Naive thymus-derived CD4-positive, alpha-beta T cell (primary cell): ENCODE data around the gene BEND3. TPM values are rescaled to one million over a fixed set of nuclear protein-coding genes. Genes with fewer than 3 reads are reported as not detected.
"Not testable (repeated sequence)": the region's sequence is repeated elsewhere in the genome, so short reads cannot be mapped to it uniquely, and the experiment has no call there.

Source experiments
- ATAC-seq: fragments of 150-1000 bp; cut with Tn5 transposase; 2 replicates; pipeline ENCODE4 v1.10.0; 2021; ENCODE audit warnings: mild to moderate bottlenecking, moderate library complexity
- CTCF ChIA-PET: fragments of 350-600 bp; sonication (Branson Sonifier 250); formaldehyde crosslinking; loops from one replicate; lab custom pipeline; 2021; ENCODE audit warnings: antibody characterized with exemption; lab: Charles Lee
- POLR2A ChIA-PET: fragments of 350-600 bp; sonication (Branson Sonifier 250); formaldehyde crosslinking; loops from one replicate; lab custom pipeline; 2021; ENCODE audit warnings: antibody characterized with exemption, inconsistent platforms; lab: Charles Lee
- DNase-seq, 9 donors: peaks; one replicate each; pipeline versions ENCODE4 v3.0.0 to v3.0.0-alpha.2; 2020 to 2022; ENCODE audit warnings: mixed read lengths in 1 of 9
- H3K27ac ChIP-seq: one replicate; pipeline ENCODE4 v1.7.0; 2013; ENCODE audit warnings: mild to moderate bottlenecking, low read depth, low read length, moderate library complexity
- H3K27me3 ChIP-seq, 2 donors: one replicate each; pipeline ENCODE4 v1.7.0; 2013; ENCODE audit warnings: low read length in 2 of 2, mild to moderate bottlenecking in 2 of 2, moderate library complexity in 2 of 2; ENCODE audit not compliant: control insufficient read depth in 2 of 2, insufficient read depth in 2 of 2
- H3K36me3 ChIP-seq, 3 experiments: 1 replicate in 2 of 3; 2 replicates in 1 of 3; pipeline ENCODE4 v1.7.0; 2013; ENCODE audit warnings: low read length in 3 of 3, mild to moderate bottlenecking in 3 of 3, moderate library complexity in 1 of 3; ENCODE audit not compliant: insufficient read depth in 3 of 3, control insufficient read depth in 2 of 3
- H3K4me1 ChIP-seq, 2 donors: one replicate each; pipeline ENCODE4 v1.7.0; 2013; ENCODE audit warnings: low read length in 2 of 2, mild to moderate bottlenecking in 2 of 2, moderate library complexity in 1 of 2; ENCODE audit not compliant: control insufficient read depth in 2 of 2, insufficient read depth in 2 of 2
- H3K4me3 ChIP-seq: 2 replicates; pipeline ENCODE4 v1.7.0; 2013; ENCODE audit warnings: mild to moderate bottlenecking, low read length
- H3K9me3 ChIP-seq, 3 experiments: 1 replicate in 2 of 3; 2 replicates in 1 of 3; pipeline ENCODE4 v1.7.0; 2013; ENCODE audit warnings: low read length in 3 of 3; ENCODE audit not compliant: control insufficient read depth in 2 of 3
- H3K27ac Mint-ChIP-seq, 9 donors: one replicate each; pipeline ENCODE4 v1.8.0; 2020 to 2022; ENCODE audit warnings: mixed read lengths in 9 of 9, mild to moderate bottlenecking in 8 of 9, moderate library complexity in 5 of 9, inconsistent platforms in 2 of 9
- H3K27me3 Mint-ChIP-seq, 5 donors: one replicate each; pipeline ENCODE4 v1.8.0; 2021 to 2022; ENCODE audit warnings: mixed read lengths in 5 of 5, mild to moderate bottlenecking in 1 of 5
- H3K36me3 Mint-ChIP-seq, 5 donors: one replicate each; pipeline ENCODE4 v1.8.0; 2020 to 2022; ENCODE audit warnings: mixed read lengths in 5 of 5, mild to moderate bottlenecking in 3 of 5, inconsistent platforms in 1 of 5
- H3K4me1 Mint-ChIP-seq, 7 donors: one replicate each; pipeline ENCODE4 v1.8.0; 2020 to 2022; ENCODE audit warnings: mixed read lengths in 7 of 7, mild to moderate bottlenecking in 3 of 7, inconsistent platforms in 1 of 7
- H3K4me3 Mint-ChIP-seq, 10 donors: one replicate each; pipeline ENCODE4 v1.8.0; 2020 to 2022; ENCODE audit warnings: mild to moderate bottlenecking in 10 of 10, mixed read lengths in 10 of 10, moderate library complexity in 6 of 10, inconsistent platforms in 2 of 10
- H3K9me3 Mint-ChIP-seq, 11 donors: one replicate each; pipeline ENCODE4 v1.8.0; 2020 to 2022; ENCODE audit warnings: mixed read lengths in 11 of 11, mild to moderate bottlenecking in 4 of 11, inconsistent platforms in 1 of 11, moderate library complexity in 1 of 11
- intact Hi-C, 2 donors: fragments of 100-400 bp; cut with micrococcal nuclease; formaldehyde crosslinking; loops; one replicate each; pipeline ENCODE4 v1.15.1; 2023
- polyA plus RNA-seq, 2 donors: library from polyadenylated mRNA; unstranded; fragments of 300-500 nt; fragmentation: Illumina TruSeq; gene quantifications; one replicate each; pipeline ENCODE4 v1.2.3, GENCODE V29; 2021
- total RNA-seq, 6 experiments: library from RNA in 5 of 6; stranded (reverse) in 5 of 6; gene quantifications; 1 replicate in 5 of 6; 2 replicates in 1 of 6; pipeline ENCODE4 v1.2.3 and lab custom pipeline; 2021 to 2026

Gene BEND3
- total and polyA plus RNA-seq, 7 experiments from 2014 or later, result 0.34 to 4.1 (median 1.2) TPM

GRCh38 chr6:107123501-107123900, 8.2 kb upstream of the BEND3 start:
- H3K36me3 Mint-ChIP-seq, result no peaks in the 10 kb centered on the region
- H3K9me3 Mint-ChIP-seq, result no peaks in the 10 kb centered on the region
- ATAC-seq (no peak), DNase-seq (no peak)
- intact Hi-C loops, result no loop called here
- no peak overlapping the region for H3K27ac ChIP-seq
- no peaks in the 10 kb centered on the region for H3K9me3 ChIP-seq
- H3K4me1 ChIP-seq, result no peaks in the 10 kb centered on the region
- H3K27me3 ChIP-seq, result no peaks in the 10 kb centered on the region
- H3K4me3 Mint-ChIP-seq, result no peak overlapping the region
- no peak overlapping the region for H3K4me3 ChIP-seq
- peaks cover 0 to 2% (median 0%) of the 10 kb centered on the region in 7 donors for H3K4me1 Mint-ChIP-seq
- CTCF ChIA-PET, result no interaction called here
- peaks cover 0 to 6% (median 0%) of the 10 kb centered on the region in 5 donors for H3K27me3 Mint-ChIP-seq
- POLR2A ChIA-PET, result no interaction called here
- H3K27ac Mint-ChIP-seq, result no peak overlapping the region
- no peaks in the 10 kb centered on the region for H3K36me3 ChIP-seq

GRCh38 chr6:107122748-107123147, 7.4 kb upstream of the BEND3 start:
- no peaks in the 10 kb centered on the region for H3K9me3 Mint-ChIP-seq
- DNase-seq (no peak), ATAC-seq (no peak)
- no peak overlapping the region for H3K4me3 ChIP-seq
- no peak overlapping the region for H3K27ac ChIP-seq
- ChIA-PET POLR2A (no interaction called here), CTCF (no interaction called here)
- intact Hi-C loops, result no loop called here
- H3K27me3 ChIP-seq, result no peaks in the 10 kb centered on the region
- H3K9me3 ChIP-seq, result no peaks in the 10 kb centered on the region
- H3K27me3 Mint-ChIP-seq, result peaks cover 0 to 5% (median 0%) of the 10 kb centered on the region in 5 donors
- no peaks in the 10 kb centered on the region for H3K36me3 Mint-ChIP-seq
- no peaks in the 10 kb centered on the region for H3K36me3 ChIP-seq
- peaks cover 0 to 2% (median 0%) of the 10 kb centered on the region in 7 donors for H3K4me1 Mint-ChIP-seq
- H3K4me1 ChIP-seq, result no peaks in the 10 kb centered on the region
- no peak overlapping the region for H3K4me3 Mint-ChIP-seq
- H3K27ac Mint-ChIP-seq, result no peak overlapping the region

GRCh38 chr6:107121964-107122495, 6.7 kb upstream of the BEND3 start:
- Histone ChIP-seq H3K9me3 (no peaks in the 10 kb centered on the region), H3K36me3 (no peaks in the 10 kb centered on the region), H3K27ac (no peak overlapping the region), H3K4me1 (no peaks in the 10 kb centered on the region), H3K27me3 (no peaks in the 10 kb centered on the region), H3K4me3 (no peak overlapping the region)
- Mint-ChIP-seq H3K27ac (no peak overlapping the region), H3K9me3 (no peaks in the 10 kb centered on the region), H3K4me3 (no peak overlapping the region), H3K4me1 (peaks cover 0 to 2% (median 0%) of the 10 kb centered on the region in 7 donors), H3K27me3 (peaks cover 0 to 9% (median 1%) of the 10 kb centered on the region in 5 donors), H3K36me3 (no peaks in the 10 kb centered on the region)
- POLR2A ChIA-PET, result no interaction called here
- CTCF ChIA-PET, result no interaction called here
- DNase-seq (no peak), ATAC-seq (no peak)
- intact Hi-C loops, result no loop called here

GRCh38 chr6:107121266-107121665, 6.0 kb upstream of the BEND3 start:
- Mint-ChIP-seq H3K9me3 (no peaks in the 10 kb centered on the region), H3K4me3 (no peak overlapping the region), H3K36me3 (no peaks in the 10 kb centered on the region), H3K27me3 (peaks cover 0 to 17% (median 7%) of the 10 kb centered on the region in 5 donors), H3K27ac (no peak overlapping the region), H3K4me1 (peaks cover 3 to 8% (median 7%) of the 10 kb centered on the region in 7 donors)
- intact Hi-C loops, result no loop called here
- H3K4me1 ChIP-seq, result peaks cover 2 to 4% of the 10 kb centered on the region in 2 donors
- ATAC-seq (no peak), DNase-seq (no peak)
- H3K27ac ChIP-seq, result no peak overlapping the region
- H3K27me3 ChIP-seq, result no peaks in the 10 kb centered on the region
- POLR2A ChIA-PET, result no interaction called here
- H3K36me3 ChIP-seq, result no peaks in the 10 kb centered on the region
- no peak overlapping the region for H3K4me3 ChIP-seq
- CTCF ChIA-PET, result no interaction called here
- H3K9me3 ChIP-seq, result no peaks in the 10 kb centered on the region

GRCh38 chr6:107120404-107120803, 5.1 kb upstream of the BEND3 start:
- intact Hi-C loops, result no loop called here
- ChIA-PET CTCF (interaction anchor here (0.9 kb wide), 1 partner anchor 46 kb away, joined by 3 read pairs; no protein-coding TSS in a partner anchor), POLR2A (interaction anchor here (0.5 kb wide), 1 partner anchor 59 kb away, joined by 3 read pairs; no protein-coding TSS in a partner anchor)
- Histone ChIP-seq H3K9me3 (no peaks in the 10 kb centered on the region), H3K4me1 (peaks cover 7 to 10% of the 10 kb centered on the region in 2 donors), H3K4me3 (no peak overlapping the region), H3K27ac (no peak overlapping the region), H3K27me3 (no peaks in the 10 kb centered on the region), H3K36me3 (no peaks in the 10 kb centered on the region)
- no peak overlapping the region for H3K27ac Mint-ChIP-seq
- no peaks in the 10 kb centered on the region for H3K9me3 Mint-ChIP-seq
- H3K4me3 Mint-ChIP-seq, result no peak overlapping the region
- H3K36me3 Mint-ChIP-seq, result no peaks in the 10 kb centered on the region
- H3K27me3 Mint-ChIP-seq, result peaks cover 0 to 22% (median 7%) of the 10 kb centered on the region in 5 donors
- DNase-seq (no peak), ATAC-seq (no peak)
- H3K4me1 Mint-ChIP-seq, result peaks cover 6 to 13% (median 10%) of the 10 kb centered on the region in 7 donors

- Histone ChIP-seq H3K4me3 (no peak overlapping the region), H3K4me1 (peaks cover 9 to 10% of the 10 kb centered on the region in 2 donors), H3K27me3 (no peaks in the 10 kb centered on the region), H3K27ac (no peak overlapping the region), H3K9me3 (no peaks in the 10 kb centered on the region), H3K36me3 (no peaks in the 10 kb centered on the region)
- Mint-ChIP-seq H3K27me3 (peaks cover 0 to 22% (median 7%) of the 10 kb centered on the region in 5 donors), H3K36me3 (no peaks in the 10 kb centered on the region), H3K9me3 (peaks cover 0 to under 1% (median 0%) of the 10 kb centered on the region in 11 donors), H3K4me1 (peaks cover 5 to 14% (median 11%) of the 10 kb centered on the region in 7 donors), H3K27ac (no peak overlapping the region), H3K4me3 (no peak overlapping the region)
- DNase-seq (no peak), ATAC-seq (no peak)
- ChIA-PET POLR2A (no interaction called here), CTCF (no interaction called here)
- intact Hi-C loops, result loop anchor here (10.0 kb wide), 6 partner anchors 594 to 1146 kb away; partner anchors contain the start of genes ATG5 (in 1 of the 2) and SNX3 (in 1 of the 2)
These were observed 3.7 kb upstream of the BEND3 start for GRCh38 chr6:107118976-107119375.

GRCh38 chr6:107118540-107118939, 3.2 kb upstream of the BEND3 start:
- ATAC-seq, H3K4me3 ChIP-seq, H3K4me3 Mint-ChIP-seq, H3K27ac Mint-ChIP-seq, H3K27me3 ChIP-seq, POLR2A ChIA-PET, H3K9me3 ChIP-seq, H3K9me3 Mint-ChIP-seq, DNase-seq, H3K36me3 ChIP-seq, H3K36me3 Mint-ChIP-seq, H3K27ac ChIP-seq: not testable (repeated sequence)
- H3K27me3 Mint-ChIP-seq, result peaks cover 0 to 22% (median 7%) of the 10 kb centered on the region in 5 donors
- CTCF ChIA-PET, result interaction anchor here (0.6 kb wide), 1 partner anchor 79 kb away, joined by 3 read pairs; no protein-coding TSS in a partner anchor
- intact Hi-C loops, result loop anchor here (10.0 kb wide), 6 partner anchors 594 to 1146 kb away; partner anchors contain the start of genes ATG5 (in 1 of the 2) and SNX3 (in 1 of the 2)
- H3K4me1 ChIP-seq, result peaks cover 13 to 14% of the 10 kb centered on the region in 2 donors
- peaks cover 8 to 19% (median 14%) of the 10 kb centered on the region in 7 donors for H3K4me1 Mint-ChIP-seq
